GM08714 (cell line): Measurements from ENCODE around the gene CLTB.

Source experiments
- H3K4me3 ChIP-seq: fragments of 200-500 bp; sonication (Bioruptor generic); 2 replicates; pipeline ENCODE4 v1.5.1; 2014; ENCODE audit warnings: mild to moderate bottlenecking, low read length, inconsistent platforms
- ZNF274 ChIP-seq: IDR thresholded peaks from 2 replicates; pipeline ENCODE4 v1.6.1; 2012; ENCODE audit warnings: mild to moderate bottlenecking, low read depth, low read length

CLTB gene

GRCh38 chr5:176401281-176402205 is 14.8 kb downstream of the CLTB start:
- no peak for TF ChIP-seq ZNF274
- H3K4me3 ChIP-seq: no peak overlapping the region

- no peak for TF ChIP-seq ZNF274
- no peak overlapping the region for H3K4me3 ChIP-seq
Measured at GRCh38 chr5:176400382-176401156, 15.8 kb downstream of the CLTB start.

- no peak for TF ChIP-seq ZNF274
- no peak overlapping the region for H3K4me3 ChIP-seq
Measured at GRCh38 chr5:176397736-176398420, 18.5 kb downstream of the CLTB start.

- H3K4me3 ChIP-seq: no peak overlapping the region
- TF ChIP-seq ZNF274: no peak
Measured at GRCh38 chr5:176396330-176396729, 20.0 kb downstream of the CLTB start.

GRCh38 chr5:176394881-176395675 is 21.3 kb downstream of the CLTB start:
- TF ChIP-seq ZNF274: no peak
- no peak overlapping the region for H3K4me3 ChIP-seq

- TF ChIP-seq ZNF274: no peak
- no peak overlapping the region for H3K4me3 ChIP-seq
Measured at GRCh38 chr5:176394096-176394495, 22.2 kb downstream of the CLTB start.

- TF ChIP-seq ZNF274: no peak
- no peak overlapping the region for H3K4me3 ChIP-seq
Measured at GRCh38 chr5:176392526-176392925, 23.8 kb downstream of the CLTB start.

GRCh38 chr5:176391999-176392398 is 24.3 kb downstream of the CLTB start:
- no peak for TF ChIP-seq ZNF274
- H3K4me3 ChIP-seq: no peak overlapping the region

GRCh38 chr5:176391479-176391878 is 24.9 kb downstream of the CLTB start:
- H3K4me3 ChIP-seq: no peak overlapping the region
- no peak for TF ChIP-seq ZNF274

GRCh38 chr5:176389135-176390123 is 26.9 kb downstream of the CLTB start:
- TF ChIP-seq ZNF274: no peak
- H3K4me3 ChIP-seq: peak overlapping the region; percentile 93

GRCh38 chr5:176388444-176389134 is 27.8 kb downstream of the CLTB start, which contains the start of the genes HIGD2A and NOP16:
Gene HIGD2A, plus strand, starts transcription at chr5:176388751. Its CDS starts 69 bp downstream, at chr5:176388820.
Gene NOP16, minus strand, starts transcription at chr5:176388598. Its CDS starts 59 bp downstream, at chr5:176388539.
- H3K4me3 ChIP-seq: peak within 1 kb of the TSS; percentile 93
- TF ChIP-seq ZNF274: no peak

- peak overlapping the region; percentile 82 for H3K4me3 ChIP-seq
- no peak for TF ChIP-seq ZNF274
Measured at GRCh38 chr5:176388003-176388443, 28.3 kb downstream of the CLTB start.
